H9 (cell line): ENCODE data around the gene AHI1. TPM values are rescaled to one million over a fixed set of nuclear protein-coding genes. Genes with fewer than 3 reads are reported as not detected.

Experiments used
- DNase-seq: peaks from one replicate; pipeline ENCODE4 v3.0.0-alpha.2; 2017
- H2AFZ ChIP-seq: one replicate; pipeline ENCODE4 v1.6.1; 2013; ENCODE audit warnings: mild to moderate bottlenecking, low read length, control low read depth, moderate library complexity
- H2AK5ac ChIP-seq: 2 replicates; pipeline ENCODE4 v1.6.1; 2013; ENCODE audit warnings: low read length, control low read depth, mixed read lengths; ENCODE audit not compliant: insufficient read length
- H2BK120ac ChIP-seq: one replicate; pipeline ENCODE4 v1.6.1; 2013; ENCODE audit warnings: low read depth, mild to moderate bottlenecking, low read length, control low read depth, inconsistent platforms; ENCODE audit not compliant: poor library complexity, severe bottlenecking
- H2BK12ac ChIP-seq: 2 replicates; pipeline ENCODE4 v1.6.1; 2013; ENCODE audit warnings: low read length, control low read depth, mixed read lengths, low read depth; ENCODE audit not compliant: insufficient read length
- H2BK15ac ChIP-seq: 2 replicates; pipeline ENCODE4 v1.6.1; 2013; ENCODE audit warnings: low read depth, low read length, control low read depth
- H2BK20ac ChIP-seq: one replicate; pipeline ENCODE4 v1.6.1; 2013; ENCODE audit warnings: low read depth, mild to moderate bottlenecking, low read length, control low read depth, inconsistent platforms; ENCODE audit not compliant: poor library complexity, severe bottlenecking
- H2BK5ac ChIP-seq: 2 replicates; pipeline ENCODE4 v1.6.1; 2013; ENCODE audit warnings: low read length, control low read depth, mixed read lengths; ENCODE audit not compliant: insufficient read length
- H3K14ac ChIP-seq: 2 replicates; pipeline ENCODE4 v1.6.1; 2013; ENCODE audit warnings: low read length, control low read depth; ENCODE audit not compliant: insufficient read depth
- H3K18ac ChIP-seq: 2 replicates; pipeline ENCODE4 v1.6.1; 2013; ENCODE audit warnings: low read depth, mild to moderate bottlenecking, mixed read lengths, low read length, control low read depth; ENCODE audit not compliant: insufficient read length
- H3K23ac ChIP-seq: 2 replicates; pipeline ENCODE4 v1.6.1; 2013; ENCODE audit warnings: low read length, control low read depth, mixed read lengths, low read depth; ENCODE audit not compliant: insufficient read length
- H3K23me2 ChIP-seq: 2 replicates; pipeline ENCODE4 v1.6.1; 2013; ENCODE audit warnings: low read depth, mild to moderate bottlenecking, mixed read lengths, low read length, control low read depth; ENCODE audit not compliant: insufficient read length, poor library complexity, severe bottlenecking
- H3K27ac ChIP-seq: 2 replicates; pipeline ENCODE4 v1.5.1; 2013; ENCODE audit warnings: low read length, control low read depth, mixed read lengths, low read depth; ENCODE audit not compliant: insufficient read length
- H3K27me3 ChIP-seq: 2 replicates; pipeline ENCODE4 v1.6.1; 2013; ENCODE audit warnings: low read length, control low read depth, inconsistent platforms; ENCODE audit not compliant: insufficient read depth
- H3K4ac ChIP-seq: 2 replicates; pipeline ENCODE4 v1.6.1; 2013; ENCODE audit warnings: low read depth, mild to moderate bottlenecking, control low read depth, inconsistent platforms, low read length, moderate library complexity
- H3K4me1 ChIP-seq: 2 replicates; pipeline ENCODE4 v1.6.1; 2013; ENCODE audit warnings: low read length, control low read depth, inconsistent platforms; ENCODE audit not compliant: insufficient read depth
- H3K4me2 ChIP-seq: 2 replicates; pipeline ENCODE4 v1.6.1; 2013; ENCODE audit warnings: low read length, control low read depth, mixed read lengths; ENCODE audit not compliant: insufficient read length, insufficient read depth
- H3K56ac ChIP-seq: 2 replicates; pipeline ENCODE4 v1.6.1; 2013; ENCODE audit warnings: low read depth, mild to moderate bottlenecking, mixed read lengths, low read length, control low read depth; ENCODE audit not compliant: insufficient read length
- H3K79me1 ChIP-seq: 2 replicates; pipeline ENCODE4 v1.6.1; 2013; ENCODE audit warnings: low read depth, mild to moderate bottlenecking, moderate library complexity, low read length, control low read depth, inconsistent platforms; ENCODE audit not compliant: insufficient read depth, poor library complexity, severe bottlenecking
- H3K79me2 ChIP-seq: 2 replicates; pipeline ENCODE4 v1.6.1; 2013; ENCODE audit warnings: low read length, control low read depth, inconsistent platforms; ENCODE audit not compliant: insufficient read depth
- H3K9ac ChIP-seq: 2 replicates; pipeline ENCODE4 v1.6.1; 2013; ENCODE audit warnings: low read length, control low read depth, mixed read lengths; ENCODE audit not compliant: insufficient read length; ENCODE audit errors: extremely low read depth
- H3K9me3 ChIP-seq: one replicate; pipeline ENCODE4 v1.6.1; 2013; ENCODE audit warnings: low read depth, low read length, inconsistent platforms; ENCODE audit not compliant: control insufficient read depth
- H3T11ph ChIP-seq: one replicate; pipeline ENCODE4 v1.6.1; 2013; ENCODE audit warnings: mild to moderate bottlenecking, low read length, control low read depth, inconsistent platforms
- H4K20me1 ChIP-seq: one replicate; pipeline ENCODE4 v1.6.1; 2013; ENCODE audit not compliant: control insufficient read depth, insufficient read length, insufficient read depth
- H4K5ac ChIP-seq: 2 replicates; pipeline ENCODE4 v1.6.1; 2013; ENCODE audit warnings: low read depth, mild to moderate bottlenecking, mixed read lengths, low read length, control low read depth; ENCODE audit not compliant: insufficient read length
- H4K8ac ChIP-seq: replicated peaks from 2 replicates; pipeline ENCODE4 v1.6.1; 2013; ENCODE audit warnings: low read length, control low read depth, mixed read lengths, low read depth; ENCODE audit not compliant: insufficient read length
- H4K91ac ChIP-seq: 2 replicates; pipeline ENCODE4 v1.6.1; 2013; ENCODE audit warnings: low read depth, mild to moderate bottlenecking, moderate library complexity, mixed read lengths, low read length, control low read depth; ENCODE audit not compliant: insufficient read length
- H3K27ac Mint-ChIP-seq, 3 experiments: 2 replicates in 2 of 3; 3 replicates in 1 of 3; pipeline ENCODE4 v1.8.0; 2020 to 2021; ENCODE audit warnings: mixed read lengths in 3 of 3, mild to moderate bottlenecking in 1 of 3, moderate library complexity in 1 of 3
- H3K27me3 Mint-ChIP-seq: 2 replicates; pipeline ENCODE4 v1.8.0; 2021; ENCODE audit warnings: low read depth, mild to moderate bottlenecking, moderate library complexity, mixed read lengths
- H3K36me3 Mint-ChIP-seq, 3 experiments: 2 replicates in 2 of 3; 3 replicates in 1 of 3; pipeline ENCODE4 v1.8.0; 2020 to 2021; ENCODE audit warnings: low read depth in 3 of 3, mixed read lengths in 3 of 3; ENCODE audit not compliant: insufficient read depth in 1 of 3
- H3K4me1 Mint-ChIP-seq, 2 experiments: 2 replicates each; pipeline ENCODE4 v1.8.0; 2020; ENCODE audit warnings: mixed read lengths in 2 of 2
- H3K4me3 Mint-ChIP-seq, 2 experiments: 2 replicates in 1 of 2; 3 replicates in 1 of 2; pipeline ENCODE4 v1.8.0; 2020 to 2021; ENCODE audit warnings: mild to moderate bottlenecking in 2 of 2, mixed read lengths in 2 of 2, moderate library complexity in 1 of 2
- H3K9me3 Mint-ChIP-seq, 2 experiments: 2 replicates in 1 of 2; 3 replicates in 1 of 2; pipeline ENCODE4 v1.8.0; 2020; ENCODE audit warnings: mild to moderate bottlenecking in 2 of 2, mixed read lengths in 2 of 2, moderate library complexity in 1 of 2
- WGBS: extraction: QIAGEN DNeasy Blood & Tissue Kit; methylation state at CpG from one replicate; pipeline ENCODE4 v1.1.7; 2013; ENCODE audit warnings: missing lambda C conversion rate, low lambda C conversion rate, mixed read lengths; ENCODE audit not compliant: insufficient read length; ENCODE audit errors: extremely low coverage; 5-methylcytosine and 5-hydroxymethylcytosine counted together
- total RNA-seq: library from RNA; stranded (reverse); gene quantifications from 2 replicates; pipeline ENCODE4 v1.2.1, GENCODE V29; 2021
- TF ChIP-seq, protein P1 (sequence below): fragments of 200-600 bp; sonication (generic); conservative IDR thresholded peaks from 3 replicates; pipeline ENCODE4 v1.8.0; 2021; ENCODE audit warnings: antibody characterized with exemption, mild to moderate bottlenecking

AHI1 gene
- total RNA-seq, 1 experiment from 2014 or later, result 9.9 TPM

GRCh38 chr6:135546680-135547418 lies 49.3 kb upstream of the AHI1 start:
- Histone ChIP-seq H3K4me1 (no peaks in the 10 kb centered on the region), H2BK15ac (no peak overlapping the region), H2BK20ac (no peak overlapping the region), H3K56ac (no peak overlapping the region), H2BK120ac (no peak overlapping the region), H2BK12ac (no peak overlapping the region), H4K20me1 (no peaks in the 10 kb centered on the region), H3T11ph (no peak overlapping the region), H3K4me2 (no peak overlapping the region), H3K23ac (no peak overlapping the region), H2AFZ (no peak overlapping the region), H2BK5ac (no peak overlapping the region), H3K14ac (no peak overlapping the region), H3K79me1 (no peaks in the 10 kb centered on the region), H3K9me3 (no peaks in the 10 kb centered on the region), H4K5ac (no peak overlapping the region), H3K9ac (no peak overlapping the region), H3K23me2 (no peaks in the 10 kb centered on the region), H3K18ac (no peak overlapping the region), H3K4ac (no peak overlapping the region), H4K8ac (no peak overlapping the region), H3K27me3 (no peaks in the 10 kb centered on the region), H3K79me2 (no peaks in the 10 kb centered on the region), H2AK5ac (no peak overlapping the region), H4K91ac (no peak overlapping the region), H3K27ac (no peak overlapping the region)
- H3K4me1 Mint-ChIP-seq, result no peaks in the 10 kb centered on the region
- H3K36me3 Mint-ChIP-seq, result no peaks in the 10 kb centered on the region; a peak in 1 of 7 replicates
- WGBS, result no CpG with 5 or more reads among the region's 9 CpGs
- TF ChIP-seq, protein P1, sequence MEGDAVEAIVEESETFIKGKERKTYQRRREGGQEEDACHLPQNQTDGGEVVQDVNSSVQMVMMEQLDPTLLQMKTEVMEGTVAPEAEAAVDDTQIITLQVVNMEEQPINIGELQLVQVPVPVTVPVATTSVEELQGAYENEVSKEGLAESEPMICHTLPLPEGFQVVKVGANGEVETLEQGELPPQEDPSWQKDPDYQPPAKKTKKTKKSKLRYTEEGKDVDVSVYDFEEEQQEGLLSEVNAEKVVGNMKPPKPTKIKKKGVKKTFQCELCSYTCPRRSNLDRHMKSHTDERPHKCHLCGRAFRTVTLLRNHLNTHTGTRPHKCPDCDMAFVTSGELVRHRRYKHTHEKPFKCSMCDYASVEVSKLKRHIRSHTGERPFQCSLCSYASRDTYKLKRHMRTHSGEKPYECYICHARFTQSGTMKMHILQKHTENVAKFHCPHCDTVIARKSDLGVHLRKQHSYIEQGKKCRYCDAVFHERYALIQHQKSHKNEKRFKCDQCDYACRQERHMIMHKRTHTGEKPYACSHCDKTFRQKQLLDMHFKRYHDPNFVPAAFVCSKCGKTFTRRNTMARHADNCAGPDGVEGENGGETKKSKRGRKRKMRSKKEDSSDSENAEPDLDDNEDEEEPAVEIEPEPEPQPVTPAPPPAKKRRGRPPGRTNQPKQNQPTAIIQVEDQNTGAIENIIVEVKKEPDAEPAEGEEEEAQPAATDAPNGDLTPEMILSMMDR, result no peak
- H3K9me3 Mint-ChIP-seq, result no peaks in the 10 kb centered on the region
- H3K4me3 Mint-ChIP-seq, result no peak overlapping the region
- DNase-seq, result no peak
- no peak overlapping the region for H3K27ac Mint-ChIP-seq
- no peaks in the 10 kb centered on the region for H3K27me3 Mint-ChIP-seq
